Measurements from ENCODE around the gene SPATA31A5.
"Not testable (repeated sequence)": the region's sequence is repeated elsewhere in the genome, so short reads cannot be mapped to it uniquely, and the experiment has no call there.

Gene SPATA31A5

DNA sequence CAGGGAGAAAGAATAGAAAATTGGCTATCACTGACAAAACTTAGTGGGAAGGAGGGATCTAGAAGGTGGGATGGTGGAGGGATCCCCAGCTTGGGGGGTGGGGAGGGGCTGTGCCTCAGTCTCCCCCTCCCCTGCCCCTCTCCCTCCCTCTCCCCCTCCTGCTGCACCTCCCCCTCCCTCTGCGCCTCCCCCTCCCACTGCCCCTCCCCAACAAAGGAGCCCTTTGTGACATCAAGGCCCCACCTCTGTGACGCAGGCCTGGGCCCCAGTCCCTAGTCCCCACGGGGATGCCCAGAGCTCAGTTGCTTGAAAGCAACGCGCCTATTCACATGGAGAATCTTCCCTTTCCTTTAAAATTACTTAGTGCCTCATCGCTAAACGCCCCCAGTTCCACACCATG, at the start of gene SPATA31A5:
SPATA31A5 (plus strand) TSS at position 301 of the 400 bp plus-strand sequence; CDS start at position 330, 29 bp downstream.
- not testable (repeated sequence) for DNase-seq

DNA sequence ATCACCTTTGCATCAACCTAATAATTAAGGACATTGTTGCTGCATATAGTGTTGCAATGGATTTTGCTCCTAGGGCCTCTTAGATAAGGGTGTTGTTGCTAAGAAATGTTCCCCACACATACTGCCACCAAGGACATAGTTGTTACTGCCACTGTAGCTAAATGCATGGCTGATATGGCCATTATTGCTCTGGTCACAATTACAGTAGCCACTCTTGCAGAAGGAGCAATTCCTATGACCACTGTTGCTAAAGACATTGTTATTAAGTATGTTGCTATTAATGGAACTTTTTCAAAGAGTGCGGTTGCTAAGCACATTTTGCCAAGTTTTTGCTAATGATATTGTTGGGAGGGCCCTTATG, 48.8 kb downstream of the SPATA31A5 start:
- not testable (repeated sequence) for DNase-seq

DNA sequence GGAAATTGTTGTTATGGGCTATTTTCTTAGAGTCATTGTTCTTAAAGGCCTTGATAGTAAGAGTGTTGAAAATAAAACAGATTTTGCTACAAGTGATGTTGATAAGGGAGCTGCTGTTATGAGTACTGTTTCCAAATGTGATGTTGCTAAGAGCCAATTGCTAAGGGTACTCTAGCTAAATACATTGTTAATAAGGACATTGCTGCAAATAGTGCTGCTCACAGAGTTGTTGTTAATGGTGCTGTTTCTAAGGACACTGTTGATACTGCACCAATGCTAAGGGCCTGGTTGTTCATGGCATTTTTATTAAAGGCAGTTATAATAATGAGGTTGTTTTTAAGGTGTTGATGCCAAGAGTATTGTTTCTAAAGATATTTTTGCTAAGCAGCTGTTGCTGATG, 52.2 kb downstream of the SPATA31A5 start:
- not testable (repeated sequence) for DNase-seq
